ENCODE data around the gene FAM210B. TPM values are rescaled to one million over a fixed set of nuclear protein-coding genes. Genes with fewer than 3 reads are reported as not detected.

Gene FAM210B
- total and polyA plus RNA-seq, 2 of the 13 experiments (the other 11 are each of a cell fraction or from before 2014, with no cell fraction given), result 75.9 to 107 TPM

DNA sequence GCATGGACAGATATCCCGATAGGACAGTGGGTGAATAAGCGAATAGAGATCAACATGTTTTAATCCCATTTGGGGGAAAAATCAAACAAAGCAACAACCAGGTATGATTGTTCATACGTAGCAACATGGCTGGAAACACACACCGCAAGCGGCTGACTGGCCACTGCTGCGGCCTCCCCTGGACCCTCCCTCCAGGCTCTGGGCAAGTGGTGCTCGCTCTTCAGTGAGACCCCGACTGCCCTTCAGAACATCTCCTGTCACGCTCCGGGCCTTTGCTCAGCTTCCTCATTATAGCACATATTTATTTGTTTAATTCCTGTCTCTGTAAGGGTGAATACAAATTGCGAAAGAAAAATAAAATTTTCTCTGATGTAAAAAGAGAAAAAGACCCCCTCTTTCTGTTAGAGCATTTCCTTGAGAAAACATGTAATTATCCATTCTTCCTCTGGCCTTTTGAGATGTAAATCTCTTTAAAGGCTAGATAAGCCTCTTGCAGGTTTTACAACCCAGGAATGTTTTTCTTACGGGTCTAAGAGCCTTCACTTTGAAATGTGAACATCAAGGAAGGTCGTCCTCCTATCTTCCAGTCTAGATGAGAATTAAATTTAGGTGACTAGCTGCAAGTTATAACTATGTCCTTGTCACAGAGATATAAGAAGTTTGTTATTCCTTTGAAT lies 11.0 kb upstream of the FAM210B start:
- Histone ChIP-seq H4K20me1 (ENCODE audit: insufficient read depth, low read length) (no peaks in the 10 kb centered on the region), H3K79me2 (ENCODE audit: insufficient read depth, low read length) (no peaks in the 10 kb centered on the region), H3K4me1 (ENCODE audit: insufficient read depth, low read length) (peaks cover 14% of the 10 kb centered on the region), H3K9ac (ENCODE audit: insufficient read depth, low read depth, low read length) (no peak overlapping the region), H2AFZ (ENCODE audit: low read length) (no peak overlapping the region), H3K9me3 (ENCODE audit: low read length) (no peaks in the 10 kb centered on the region), H3K4me2 (ENCODE audit: low read depth, low read length) (peak overlapping the region; percentile 9), H3K27ac (ENCODE audit: extremely low read length, insufficient read depth, low read length) (no peak overlapping the region), H3K27me3 (ENCODE audit: control insufficient read depth in 1 of 2, insufficient read depth in 2 of 2, low read length in 2 of 2) (peaks cover 0 to 11% of the 10 kb centered on the region in 2 experiments; a peak in 1 of 5 replicates), H3K4me3 (replicated peaks in 1 of 3; ENCODE audit: insufficient read depth in 1 of 3, low read depth in 2 of 3, low read length in 3 of 3) (no peak overlapping the region), H3K36me3 (replicated peaks in 1 of 2; ENCODE audit: control insufficient read depth in 1 of 2, insufficient read depth in 2 of 2, low read length in 2 of 2) (no peaks in the 10 kb centered on the region)
- intact Hi-C loops (cut with micrococcal nuclease; ENCODE audit: unreplicated experiment) (no loop called here), in situ Hi-C loops (cut with HindIII; ENCODE audit: extremely low pct_ligation_motif_present, low pct_unique_long_range_greater_than_20kb) (no loop called here)
- TF ChIP-seq ZFY (CRISPR knock-in tag; IDR thresholded peaks at IDR 0.05) (no peak), HIVEP1 (CRISPR knock-in tag; IDR thresholded peaks at IDR 0.05) (no peak), ZNF350 (CRISPR knock-in tag; IDR thresholded peaks at IDR 0.05; ENCODE audit: borderline replicate concordance, low read depth) (no peak), MTA1 (CRISPR knock-in tag; IDR thresholded peaks at IDR 0.05; ENCODE audit: borderline replicate concordance) (no peak), XRCC5 (optimal IDR thresholded peaks at IDR 0.05; ENCODE audit: low read length) (no peak), KDM1A (CRISPR knock-in tag; IDR thresholded peaks at IDR 0.05) (no peak)
- TF ChIP-seq, protein P1, sequence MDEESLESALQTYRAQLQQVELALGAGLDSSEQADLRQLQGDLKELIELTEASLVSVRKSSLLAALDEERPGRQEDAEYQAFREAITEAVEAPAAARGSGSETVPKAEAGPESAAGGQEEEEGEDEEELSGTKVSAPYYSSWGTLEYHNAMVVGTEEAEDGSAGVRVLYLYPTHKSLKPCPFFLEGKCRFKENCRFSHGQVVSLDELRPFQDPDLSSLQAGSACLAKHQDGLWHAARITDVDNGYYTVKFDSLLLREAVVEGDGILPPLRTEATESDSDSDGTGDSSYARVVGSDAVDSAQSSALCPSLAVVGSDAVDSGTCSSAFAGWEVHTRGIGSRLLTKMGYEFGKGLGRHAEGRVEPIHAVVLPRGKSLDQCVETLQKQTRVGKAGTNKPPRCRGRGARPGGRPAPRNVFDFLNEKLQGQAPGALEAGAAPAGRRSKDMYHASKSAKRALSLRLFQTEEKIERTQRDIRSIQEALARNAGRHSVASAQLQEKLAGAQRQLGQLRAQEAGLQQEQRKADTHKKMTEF (CRISPR knock-in tag; IDR thresholded peaks at IDR 0.05), result 0 out of 2 replicates have a peak, but pooled peaks have one; percentile 9
- TF ChIP-seq, protein P2, sequence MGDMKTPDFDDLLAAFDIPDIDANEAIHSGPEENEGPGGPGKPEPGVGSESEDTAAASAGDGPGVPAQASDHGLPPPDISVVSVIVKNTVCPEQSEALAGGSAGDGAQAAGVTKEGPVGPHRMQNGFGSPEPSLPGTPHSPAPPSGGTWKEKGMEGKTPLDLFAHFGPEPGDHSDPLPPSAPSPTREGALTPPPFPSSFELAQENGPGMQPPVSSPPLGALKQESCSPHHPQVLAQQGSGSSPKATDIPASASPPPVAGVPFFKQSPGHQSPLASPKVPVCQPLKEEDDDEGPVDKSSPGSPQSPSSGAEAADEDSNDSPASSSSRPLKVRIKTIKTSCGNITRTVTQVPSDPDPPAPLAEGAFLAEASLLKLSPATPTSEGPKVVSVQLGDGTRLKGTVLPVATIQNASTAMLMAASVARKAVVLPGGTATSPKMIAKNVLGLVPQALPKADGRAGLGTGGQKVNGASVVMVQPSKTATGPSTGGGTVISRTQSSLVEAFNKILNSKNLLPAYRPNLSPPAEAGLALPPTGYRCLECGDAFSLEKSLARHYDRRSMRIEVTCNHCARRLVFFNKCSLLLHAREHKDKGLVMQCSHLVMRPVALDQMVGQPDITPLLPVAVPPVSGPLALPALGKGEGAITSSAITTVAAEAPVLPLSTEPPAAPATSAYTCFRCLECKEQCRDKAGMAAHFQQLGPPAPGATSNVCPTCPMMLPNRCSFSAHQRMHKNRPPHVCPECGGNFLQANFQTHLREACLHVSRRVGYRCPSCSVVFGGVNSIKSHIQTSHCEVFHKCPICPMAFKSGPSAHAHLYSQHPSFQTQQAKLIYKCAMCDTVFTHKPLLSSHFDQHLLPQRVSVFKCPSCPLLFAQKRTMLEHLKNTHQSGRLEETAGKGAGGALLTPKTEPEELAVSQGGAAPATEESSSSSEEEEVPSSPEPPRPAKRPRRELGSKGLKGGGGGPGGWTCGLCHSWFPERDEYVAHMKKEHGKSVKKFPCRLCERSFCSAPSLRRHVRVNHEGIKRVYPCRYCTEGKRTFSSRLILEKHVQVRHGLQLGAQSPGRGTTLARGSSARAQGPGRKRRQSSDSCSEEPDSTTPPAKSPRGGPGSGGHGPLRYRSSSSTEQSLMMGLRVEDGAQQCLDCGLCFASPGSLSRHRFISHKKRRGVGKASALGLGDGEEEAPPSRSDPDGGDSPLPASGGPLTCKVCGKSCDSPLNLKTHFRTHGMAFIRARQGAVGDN (CRISPR knock-in tag; IDR thresholded peaks at IDR 0.05), result no peak
- FAIRE-seq (no peak), DNase-seq (ENCODE audit: low spot score) (no peak), ATAC-seq (no peak)
- BruUV-seq (replicated peaks), result no TSS peak
- POLR2A ChIA-PET, result no interaction called here
- 69% methylated on average over 13 of the region's 13 CpGs for WGBS (ENCODE audit: low lambda C conversion rate)
- CTCF ChIA-PET (ENCODE audit: low intra/inter-chr PET ratio, low total read pairs), result no interaction called here
